GM10248 (cell line): Measurements from ENCODE around the gene ARL15.

ENCODE experiments used
- CTCF ChIA-PET: fragments of 300-600 bp; sonication (Branson Sonifier 250); formaldehyde crosslinking; extraction: SDS; loops from one replicate; lab custom pipeline; 2021; ENCODE audit warnings: antibody characterized with exemption; lab: Yijun Ruan, JAX
- POLR2A ChIA-PET: fragments of 350-650 bp; sonication (Branson Sonifier 250); formaldehyde crosslinking; extraction: SDS; loops from one replicate; lab custom pipeline; 2020; ENCODE audit warnings: antibody characterized with exemption; lab: Yijun Ruan, JAX
- DNase-seq: peaks from one replicate; pipeline ENCODE4 v3.0.0; 2012; ENCODE audit errors: extremely low spot score
- TF ChIP-seq, protein P1 (sequence below): IDR thresholded peaks from 2 replicates; pipeline ENCODE4 v1.5.1; 2012; ENCODE audit warnings: mild to moderate bottlenecking, low read depth; ENCODE audit errors: extremely low read depth, missing control alignments, control extremely low read depth

The ARL15 gene

DNA sequence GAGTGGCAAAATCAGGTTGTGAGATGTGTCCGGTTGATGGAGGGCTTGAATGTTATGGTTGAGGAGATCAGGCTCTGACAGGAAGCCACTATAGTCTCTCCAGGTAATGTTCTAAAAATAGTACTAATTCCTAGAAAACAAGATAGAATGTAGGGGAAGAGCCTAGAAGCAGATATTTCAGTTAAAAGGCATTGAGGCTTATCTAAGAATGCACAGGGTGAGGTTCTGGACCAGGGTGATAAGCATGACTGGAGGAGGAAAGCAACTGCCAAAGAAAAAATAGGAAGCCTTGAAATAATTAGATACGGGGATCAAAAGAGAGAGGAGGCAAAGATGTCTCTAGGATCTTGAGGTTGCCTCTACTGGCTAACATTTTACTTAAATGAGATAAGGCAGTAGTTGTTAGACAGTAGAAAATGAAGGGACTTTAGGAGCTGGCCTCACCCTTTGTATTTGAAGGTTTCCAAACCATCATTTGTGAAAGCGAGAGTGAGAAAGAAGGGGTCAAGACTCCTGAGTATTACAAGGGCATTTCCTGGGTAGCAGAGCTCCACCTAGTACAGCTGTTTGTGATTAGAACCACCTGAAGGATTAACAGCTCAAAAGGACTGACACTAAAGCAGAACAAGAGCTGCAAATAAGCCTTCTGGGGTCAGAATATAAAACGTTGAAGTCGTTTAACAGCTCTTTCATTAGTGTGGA, 15.4 kb upstream of the ARL15 start:
- TF ChIP-seq, protein P1, sequence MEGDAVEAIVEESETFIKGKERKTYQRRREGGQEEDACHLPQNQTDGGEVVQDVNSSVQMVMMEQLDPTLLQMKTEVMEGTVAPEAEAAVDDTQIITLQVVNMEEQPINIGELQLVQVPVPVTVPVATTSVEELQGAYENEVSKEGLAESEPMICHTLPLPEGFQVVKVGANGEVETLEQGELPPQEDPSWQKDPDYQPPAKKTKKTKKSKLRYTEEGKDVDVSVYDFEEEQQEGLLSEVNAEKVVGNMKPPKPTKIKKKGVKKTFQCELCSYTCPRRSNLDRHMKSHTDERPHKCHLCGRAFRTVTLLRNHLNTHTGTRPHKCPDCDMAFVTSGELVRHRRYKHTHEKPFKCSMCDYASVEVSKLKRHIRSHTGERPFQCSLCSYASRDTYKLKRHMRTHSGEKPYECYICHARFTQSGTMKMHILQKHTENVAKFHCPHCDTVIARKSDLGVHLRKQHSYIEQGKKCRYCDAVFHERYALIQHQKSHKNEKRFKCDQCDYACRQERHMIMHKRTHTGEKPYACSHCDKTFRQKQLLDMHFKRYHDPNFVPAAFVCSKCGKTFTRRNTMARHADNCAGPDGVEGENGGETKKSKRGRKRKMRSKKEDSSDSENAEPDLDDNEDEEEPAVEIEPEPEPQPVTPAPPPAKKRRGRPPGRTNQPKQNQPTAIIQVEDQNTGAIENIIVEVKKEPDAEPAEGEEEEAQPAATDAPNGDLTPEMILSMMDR: no peak
- ChIA-PET CTCF (interaction anchor here (1.2 to 1.6 kb wide), 2 partner anchors 16 to 164 kb away, joined by 3 to 4 read pairs; no protein-coding TSS in a partner anchor), POLR2A (interaction anchor here (1.1 to 1.6 kb wide), 2 partner anchors 14 to 15 kb away, joined by 3 to 8 read pairs; partner anchors contain the start of gene ARL15)
- no peak for DNase-seq

DNA sequence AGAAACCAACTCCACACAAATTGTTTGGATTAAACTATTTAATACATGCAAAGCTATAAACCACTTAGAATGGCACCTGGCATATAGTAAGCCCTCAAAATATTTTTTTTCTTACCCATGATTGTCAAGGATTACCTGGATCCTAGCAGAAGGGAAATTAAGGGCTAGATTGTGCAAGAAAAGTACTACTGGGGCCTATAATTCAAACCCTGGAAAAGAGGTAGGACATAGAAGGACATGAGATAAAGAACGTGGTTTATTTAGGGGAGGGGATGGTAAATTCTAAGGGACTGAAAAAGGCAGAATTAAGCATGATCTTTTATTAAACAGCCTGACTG, 14.9 kb upstream of the ARL15 start:
- DNase-seq: no peak
- ChIA-PET CTCF (interaction anchor here (1.1 to 1.2 kb wide), 2 partner anchors 10 to 16 kb away, joined by 3 to 4 read pairs; no protein-coding TSS in a partner anchor), POLR2A (no interaction called here)
- TF ChIP-seq, protein P1: no peak

DNA sequence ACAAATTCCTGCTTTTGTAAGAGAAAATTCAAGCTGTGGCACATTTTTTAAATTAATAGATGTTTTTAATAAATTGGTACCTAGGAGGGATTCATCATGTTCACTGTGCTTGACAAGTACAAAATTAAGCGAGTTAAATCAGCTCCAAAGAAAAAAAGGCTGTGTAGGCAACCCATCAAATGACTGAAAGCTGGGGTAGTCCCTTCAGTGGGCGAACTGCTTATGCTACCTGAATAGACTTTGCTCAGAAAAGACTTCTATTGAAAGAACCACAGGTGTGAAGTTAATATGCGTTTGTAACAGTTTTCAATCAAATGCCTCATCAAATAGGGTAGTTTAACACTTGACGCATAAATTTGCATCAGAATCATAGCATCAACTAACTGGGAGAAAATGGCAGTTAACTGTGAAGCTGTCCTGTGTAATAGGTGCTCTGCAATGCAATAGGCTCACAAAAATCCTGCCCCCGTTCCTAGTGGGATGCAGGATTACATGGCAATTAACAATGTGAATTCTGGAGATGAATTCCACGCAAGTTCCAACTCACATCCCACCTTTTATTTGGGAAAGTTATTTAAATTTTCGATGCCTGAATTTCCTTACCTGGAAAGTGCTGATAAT, 14.4 kb upstream of the ARL15 start:
- ChIA-PET POLR2A (no interaction called here), CTCF (interaction anchor here (0.7 to 1.2 kb wide), 3 partner anchors 9 to 17 kb away, joined by 3 to 4 read pairs (median 3); no protein-coding TSS in a partner anchor)
- no peak for DNase-seq
- TF ChIP-seq, protein P1: no peak

DNA sequence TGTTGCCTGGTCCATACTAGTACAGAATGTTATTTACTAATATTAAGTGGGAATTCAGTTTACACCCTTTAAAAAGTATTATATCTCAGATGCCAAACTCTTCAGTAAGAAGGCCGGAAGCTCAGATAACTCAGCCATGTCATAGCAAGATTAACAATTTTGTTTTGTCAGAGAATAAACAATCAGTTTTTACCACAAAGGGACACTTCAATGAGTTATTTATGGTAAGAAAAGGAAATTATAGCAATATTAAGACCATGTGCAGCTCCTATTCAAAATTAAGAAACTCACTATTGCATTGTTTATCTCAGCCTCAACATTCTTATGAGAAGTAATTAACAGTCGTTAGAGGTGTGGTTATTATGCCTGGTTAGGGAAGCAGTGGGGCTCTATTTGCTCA, 13.1 kb upstream of the ARL15 start:
- CTCF ChIA-PET: interaction anchor here (1.2 to 3.2 kb wide), 3 partner anchors 9 to 12 kb away, joined by 4 to 14 read pairs (median 4); partner anchors contain the start of gene ARL15
- POLR2A ChIA-PET: interaction anchor here (1.5 kb wide), 1 partner anchor 13 kb away, joined by 9 read pairs; the partner anchor contains the start of gene ARL15
- DNase-seq: no peak
- TF ChIP-seq, protein P1: no peak

DNA sequence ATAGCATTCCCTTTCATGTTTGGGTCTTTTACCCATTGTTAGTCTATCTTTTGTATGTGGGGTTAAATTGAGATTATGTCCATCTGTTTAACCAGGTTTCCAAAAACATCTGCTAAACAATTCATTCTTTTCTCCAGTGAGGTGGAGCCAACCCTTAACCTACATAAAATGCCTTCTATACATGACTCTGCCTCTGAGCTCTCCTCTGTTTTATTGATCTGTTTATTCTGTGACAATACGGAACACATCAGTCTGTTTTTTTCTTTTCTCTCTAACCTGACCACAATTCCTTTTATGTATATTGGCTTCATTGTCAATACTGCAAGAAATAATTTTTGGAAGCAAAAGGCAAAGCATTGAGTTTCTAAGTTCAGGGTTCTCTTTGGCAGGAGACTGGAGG, 9.9 kb upstream of the ARL15 start:
- ChIA-PET POLR2A (no interaction called here), CTCF (no interaction called here)
- TF ChIP-seq, protein P1: no peak
- DNase-seq: no peak

DNA sequence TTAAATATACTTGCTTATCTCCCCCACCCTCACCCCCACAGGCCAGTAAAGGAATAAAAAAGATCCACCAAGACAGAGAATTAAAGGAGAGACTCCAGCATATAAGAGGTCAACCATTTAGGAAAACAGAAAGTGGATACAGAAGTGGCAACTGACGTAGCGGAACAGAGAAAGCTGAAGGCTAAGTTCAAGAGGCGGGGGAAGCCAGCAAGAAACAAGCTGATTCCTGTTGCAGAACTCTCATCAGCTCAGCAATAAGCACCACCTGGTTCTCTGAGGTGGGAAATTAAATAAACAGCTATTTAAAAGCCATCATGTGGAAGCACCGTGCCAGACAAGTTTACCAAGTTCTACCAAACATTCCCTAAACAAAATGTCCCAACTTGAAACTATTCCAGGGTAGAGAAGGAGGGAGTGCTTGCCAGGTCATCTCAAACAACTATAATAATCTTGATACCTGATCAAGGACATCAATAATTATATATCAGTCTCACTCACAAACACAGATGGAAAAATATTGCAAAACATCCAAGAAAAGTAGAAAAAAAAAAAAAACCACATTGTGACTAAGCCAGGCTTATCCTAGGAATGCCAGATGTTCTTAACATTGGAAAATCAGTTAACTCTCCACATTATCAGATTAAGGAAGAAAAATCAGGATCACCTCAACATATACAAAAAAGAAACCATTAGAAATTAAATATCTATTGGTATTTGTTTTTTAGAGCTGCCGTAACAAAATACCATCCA, 7.3 kb upstream of the ARL15 start:
- ChIA-PET CTCF (interaction anchor here (1.0 to 1.1 kb wide), 3 partner anchors 10 to 68 kb away, joined by 3 to 4 read pairs (median 3); no protein-coding TSS in a partner anchor), POLR2A (no interaction called here)
- TF ChIP-seq, protein P1: no peak
- DNase-seq: no peak
